ENCODE results near the gene APOA1. TPM values are rescaled to one million over a fixed set of nuclear protein-coding genes. Genes with fewer than 3 reads are reported as not detected.

APOA1 gene
- total and polyA plus RNA-seq, 2 experiments from 2014 or later, result 0.23 TPM; not detected in 1

GRCh38 chr11:116873381-116873780 is 36.0 kb upstream of the APOA1 start:
- TF ChIP-seq EZH2phosphoT487 (IDR thresholded peaks at IDR 0.05; ENCODE audit: insufficient read depth, low read depth) (no peak), EZH2 (IDR thresholded peaks at IDR 0.05; ENCODE audit: insufficient read depth, poor library complexity, severe bottlenecking) (no peak)
- Histone ChIP-seq H3K27ac (no peak overlapping the region), H3K9me2 (ENCODE audit: insufficient read depth) (no peaks in the 10 kb centered on the region), H3K4me2 (ENCODE audit: unreplicated experiment) (no peak overlapping the region), H3K79me2 (ENCODE audit: insufficient read depth) (no peaks in the 10 kb centered on the region), H3K4me1 (ENCODE audit: insufficient read depth) (peaks cover 33% of the 10 kb centered on the region), H3K9me3 (ENCODE audit: low read depth) (no peaks in the 10 kb centered on the region), H3K4me3 (no peak overlapping the region), H2AFZ (no peak overlapping the region), H3K36me3 (ENCODE audit: low read depth) (no peaks in the 10 kb centered on the region), H3F3A (ENCODE audit: insufficient read depth) (peaks cover 34% of the 10 kb centered on the region), H3K27me3 (replicated peaks; ENCODE audit: insufficient read depth) (no peaks in the 10 kb centered on the region), H3K9ac (no peak overlapping the region), H4K20me1 (ENCODE audit: insufficient read depth) (no peaks in the 10 kb centered on the region)
- in situ Hi-C loops (cut with MboI), result loop anchor here (10.0 kb wide), 1 partner anchor 231 kb away; no protein-coding TSS in a partner anchor
- 97% methylated on average over 11 of the region's 11 CpGs for WGBS, 2 experiments (ENCODE audit: low coverage in 1 of 2, low lambda C conversion rate in 2 of 2, missing lambda C conversion rate in 2 of 2)
- DNase-seq, result no peak

DNA sequence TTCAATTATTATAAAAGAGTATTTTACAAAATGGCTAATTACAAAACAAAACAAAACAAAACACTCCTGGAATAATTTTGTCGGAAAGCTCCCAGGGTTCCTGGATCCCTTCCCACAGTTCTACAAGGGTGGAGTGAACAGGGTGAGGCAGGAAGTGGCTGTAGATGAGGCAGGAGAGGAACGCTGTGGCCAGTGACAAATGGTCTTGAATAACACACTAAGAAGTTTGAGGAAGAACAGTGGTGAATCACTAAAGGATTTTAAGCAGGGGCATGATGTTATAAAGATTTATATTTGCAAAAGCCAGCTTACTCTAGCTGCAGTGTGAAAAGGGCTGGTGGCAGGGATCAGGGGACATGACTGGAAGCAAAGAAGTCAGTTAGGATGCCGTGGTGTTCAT is 33.8 kb upstream of the APOA1 start:
- Histone ChIP-seq H3K9me3 (ENCODE audit: low read depth) (no peaks in the 10 kb centered on the region), H2AFZ (peak overlapping the region; percentile 26), H3K79me2 (ENCODE audit: insufficient read depth) (no peaks in the 10 kb centered on the region), H3F3A (ENCODE audit: insufficient read depth) (peaks cover 49% of the 10 kb centered on the region), H3K4me1 (ENCODE audit: insufficient read depth) (peaks cover 50% of the 10 kb centered on the region), H3K9ac (peak overlapping the region; percentile 58), H3K4me2 (ENCODE audit: unreplicated experiment) (peak overlapping the region; percentile 52), H3K27me3 (replicated peaks; ENCODE audit: insufficient read depth) (no peaks in the 10 kb centered on the region), H3K36me3 (ENCODE audit: low read depth) (no peaks in the 10 kb centered on the region), H3K9me2 (ENCODE audit: insufficient read depth) (no peaks in the 10 kb centered on the region), H3K27ac (peak overlapping the region; percentile 84), H3K4me3 (peak overlapping the region; percentile 33), H4K20me1 (ENCODE audit: insufficient read depth) (no peaks in the 10 kb centered on the region)
- in situ Hi-C loops (cut with MboI), result loop anchor here (10.0 kb wide), 1 partner anchor 234 kb away; no protein-coding TSS in a partner anchor
- DNase-seq, result peak; percentile 95
- WGBS, 2 experiments (ENCODE audit: low coverage in 1 of 2, low lambda C conversion rate in 2 of 2, missing lambda C conversion rate in 2 of 2), result 7 to 16% methylated on average over 3 of the region's 3 CpGs
- TF ChIP-seq EZH2phosphoT487 (IDR thresholded peaks at IDR 0.05; ENCODE audit: insufficient read depth, low read depth), result no peak
- TF ChIP-seq EZH2 (IDR thresholded peaks at IDR 0.05; ENCODE audit: insufficient read depth, poor library complexity, severe bottlenecking), result no peak

DNA sequence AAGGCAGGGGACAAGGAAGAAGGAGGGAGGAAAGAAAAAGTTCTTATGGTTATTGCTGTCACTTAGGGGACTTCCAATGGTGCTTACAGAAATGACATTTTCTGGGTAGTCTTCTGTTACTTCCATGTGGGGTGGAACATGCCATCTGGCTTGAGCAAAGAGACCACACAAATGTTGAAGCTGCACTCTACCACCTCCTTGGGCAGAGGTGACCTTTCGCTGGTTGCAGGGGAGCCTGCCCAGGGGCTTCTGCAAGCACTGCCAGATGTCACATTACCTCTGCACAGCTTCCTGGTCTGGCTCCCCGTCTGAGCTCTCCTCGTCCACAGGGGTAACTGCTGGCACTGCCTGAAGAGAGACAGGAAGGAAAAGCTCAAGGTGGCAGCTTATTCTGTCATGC is 32.6 kb upstream of the APOA1 start:
- Histone ChIP-seq H3F3A (ENCODE audit: insufficient read depth) (peaks cover 60% of the 10 kb centered on the region), H3K9ac (no peak overlapping the region), H3K4me2 (ENCODE audit: unreplicated experiment) (no peak overlapping the region), H3K9me2 (ENCODE audit: insufficient read depth) (no peaks in the 10 kb centered on the region), H3K79me2 (ENCODE audit: insufficient read depth) (no peaks in the 10 kb centered on the region), H3K9me3 (ENCODE audit: low read depth) (no peaks in the 10 kb centered on the region), H3K27ac (no peak overlapping the region), H3K4me3 (no peak overlapping the region), H3K27me3 (replicated peaks; ENCODE audit: insufficient read depth) (no peaks in the 10 kb centered on the region), H3K4me1 (ENCODE audit: insufficient read depth) (peaks cover 62% of the 10 kb centered on the region), H2AFZ (no peak overlapping the region), H4K20me1 (ENCODE audit: insufficient read depth) (no peaks in the 10 kb centered on the region), H3K36me3 (ENCODE audit: low read depth) (no peaks in the 10 kb centered on the region)
- TF ChIP-seq EZH2 (IDR thresholded peaks at IDR 0.05; ENCODE audit: insufficient read depth, poor library complexity, severe bottlenecking) (no peak), EZH2phosphoT487 (IDR thresholded peaks at IDR 0.05; ENCODE audit: insufficient read depth, low read depth) (no peak)
- 91 to 96% methylated on average over 3 of the region's 3 CpGs for WGBS, 2 experiments (ENCODE audit: low coverage in 1 of 2, low lambda C conversion rate in 2 of 2, missing lambda C conversion rate in 2 of 2)
- in situ Hi-C loops (cut with MboI), result loop anchor here (10.0 kb wide), 1 partner anchor 235 kb away; no protein-coding TSS in a partner anchor
- no peak for DNase-seq

GRCh38 chr11:116869610-116870009 is 32.2 kb upstream of the APOA1 start:
- Histone ChIP-seq H2AFZ (no peak overlapping the region), H3K36me3 (ENCODE audit: low read depth) (no peaks in the 10 kb centered on the region), H3K27ac (no peak overlapping the region), H3K79me2 (ENCODE audit: insufficient read depth) (no peaks in the 10 kb centered on the region), H3K9me3 (ENCODE audit: low read depth) (no peaks in the 10 kb centered on the region), H3K4me1 (ENCODE audit: insufficient read depth) (peaks cover 63% of the 10 kb centered on the region), H3K4me2 (ENCODE audit: unreplicated experiment) (no peak overlapping the region), H3K9me2 (ENCODE audit: insufficient read depth) (no peaks in the 10 kb centered on the region), H3K4me3 (no peak overlapping the region), H3K9ac (no peak overlapping the region), H3K27me3 (replicated peaks; ENCODE audit: insufficient read depth) (no peaks in the 10 kb centered on the region), H3F3A (ENCODE audit: insufficient read depth) (peaks cover 60% of the 10 kb centered on the region), H4K20me1 (ENCODE audit: insufficient read depth) (no peaks in the 10 kb centered on the region)
- in situ Hi-C loops (cut with MboI), result loop anchor here (10.0 kb wide), 1 partner anchor 235 kb away; no protein-coding TSS in a partner anchor
- DNase-seq, result no peak
- TF ChIP-seq EZH2 (IDR thresholded peaks at IDR 0.05; ENCODE audit: insufficient read depth, poor library complexity, severe bottlenecking), result no peak
- TF ChIP-seq EZH2phosphoT487 (IDR thresholded peaks at IDR 0.05; ENCODE audit: insufficient read depth, low read depth), result no peak
- WGBS, 2 experiments (ENCODE audit: low coverage in 1 of 2, low lambda C conversion rate in 2 of 2, missing lambda C conversion rate in 2 of 2), result 97 to 98% methylated on average over 4 of the region's 4 CpGs
